Measurements from ENCODE around the gene MPI.
A peak's percentile ranks its signal among the peaks of the same experiment; 100 is the strongest.
"Not testable (repeated sequence)": the region's sequence is repeated elsewhere in the genome, so short reads cannot be mapped to it uniquely, and the experiment has no call there.

The MPI gene

DNA sequence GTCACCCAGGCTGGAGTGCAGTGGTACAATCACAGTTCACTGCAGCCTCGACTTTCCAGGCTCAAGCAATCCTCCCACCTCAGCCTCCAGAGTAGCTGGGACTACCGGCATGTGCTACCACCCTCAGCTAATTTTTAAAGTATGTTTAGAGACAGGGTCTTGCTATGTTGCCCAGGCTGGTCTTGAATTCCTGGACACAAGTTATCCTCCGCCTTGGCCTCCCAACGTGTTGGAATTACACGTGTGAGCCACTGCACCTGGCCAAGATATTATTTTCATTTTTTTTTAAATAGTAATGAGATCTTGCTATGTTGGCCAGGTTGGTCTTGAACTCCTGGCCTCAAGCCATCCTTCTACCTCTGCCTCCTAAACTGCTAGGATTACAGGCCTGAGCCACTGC is 4.4 kb upstream of the MPI start:
- no CpG with 5 or more reads among the region's 5 CpGs for WGBS, 2 donors (ENCODE audit: extremely low coverage in 2 of 2, insufficient read length in 2 of 2, insufficient replicate concordance in 1 of 2)
- no peak overlapping the region for H2BK5ac ChIP-seq (ENCODE audit: low read length)

GRCh38 chr15:74887537-74888193 is 2.2 kb upstream of the MPI start:
- not testable (repeated sequence) for H3K9ac ChIP-seq (ENCODE audit: low read depth, low read length, poor library complexity); H2BK5ac ChIP-seq (ENCODE audit: low read length); H2BK12ac ChIP-seq (ENCODE audit: low read length); H3K27ac ChIP-seq (replicated peaks; ENCODE audit: low read length); H3K4me1 ChIP-seq (ENCODE audit: control insufficient read depth in 2 of 2, insufficient read depth in 1 of 2, low read depth in 1 of 2, low read length in 2 of 2); H2AFZ ChIP-seq (ENCODE audit: low read length); H2BK15ac ChIP-seq (ENCODE audit: low read length); H3K4me3 ChIP-seq (ENCODE audit: low read length in 2 of 2); H3K4me2 ChIP-seq (ENCODE audit: insufficient read depth, low read length, poor library complexity, severe bottlenecking); H4K8ac ChIP-seq (ENCODE audit: low read depth, low read length); H3K14ac ChIP-seq (ENCODE audit: low read length); H3K9me3 ChIP-seq (replicated peaks in 1 of 2; ENCODE audit: control insufficient read depth in 2 of 2, insufficient read depth in 1 of 2, low read depth in 1 of 2, low read length in 2 of 2); H3K79me1 ChIP-seq (ENCODE audit: low read depth, low read length); DNase-seq (ENCODE audit: low spot score); H3K23ac ChIP-seq (ENCODE audit: low read depth, low read length, poor library complexity); H3K18ac ChIP-seq (ENCODE audit: low read length); H4K91ac ChIP-seq (ENCODE audit: low read depth, low read length, poor library complexity); H3K27me3 ChIP-seq (ENCODE audit: control insufficient read depth in 3 of 3, insufficient read depth in 3 of 3, low read depth in 1 of 3, low read length in 3 of 3); H2BK120ac ChIP-seq (ENCODE audit: low read depth, low read length); H2AK5ac ChIP-seq (ENCODE audit: low read depth, low read length); H3K4ac ChIP-seq (ENCODE audit: low read length)
- WGBS, 2 donors (ENCODE audit: extremely low coverage in 2 of 2, insufficient read length in 2 of 2, insufficient replicate concordance in 1 of 2), result no CpG with 5 or more reads among the region's 10 CpGs
- peaks cover 10 to 16% of the 10 kb centered on the region in 2 donors for H3K36me3 ChIP-seq (replicated peaks in 1 of 2; ENCODE audit: control insufficient read depth in 2 of 2, insufficient read depth in 2 of 2, low read length in 2 of 2)

More for the DNA sequence above, 4.4 kb upstream of the MPI start:
- Histone ChIP-seq H3K14ac (ENCODE audit: low read length) (no peak overlapping the region), H3K4ac (ENCODE audit: low read length) (no peak overlapping the region), H3K79me1 (ENCODE audit: low read depth, low read length) (no peaks in the 10 kb centered on the region), H4K91ac (ENCODE audit: low read depth, low read length, poor library complexity) (no peak overlapping the region), H3K27me3 (ENCODE audit: control insufficient read depth in 3 of 3, insufficient read depth in 3 of 3, low read depth in 1 of 3, low read length in 3 of 3) (no peaks in the 10 kb centered on the region), H2BK15ac (ENCODE audit: low read length) (no peak overlapping the region), H3K36me3 (replicated peaks in 1 of 2; ENCODE audit: control insufficient read depth in 2 of 2, insufficient read depth in 2 of 2, low read length in 2 of 2) (no peaks in the 10 kb centered on the region), H3K27ac (replicated peaks; ENCODE audit: low read length) (no peak overlapping the region), H2BK120ac (ENCODE audit: low read depth, low read length) (no peak overlapping the region), H3K4me1 (ENCODE audit: control insufficient read depth in 2 of 2, insufficient read depth in 1 of 2, low read depth in 1 of 2, low read length in 2 of 2) (peaks cover 7% of the 10 kb centered on the region in 2 donors), H2BK12ac (ENCODE audit: low read length) (no peak overlapping the region), H4K8ac (ENCODE audit: low read depth, low read length) (no peak overlapping the region), H2AK5ac (ENCODE audit: low read depth, low read length) (no peak overlapping the region), H3K4me2 (ENCODE audit: insufficient read depth, low read length, poor library complexity, severe bottlenecking) (no peak overlapping the region), H3K9me3 (replicated peaks in 1 of 2; ENCODE audit: control insufficient read depth in 2 of 2, insufficient read depth in 1 of 2, low read depth in 1 of 2, low read length in 2 of 2) (peaks cover 6 to 11% of the 10 kb centered on the region in 2 donors), H2AFZ (ENCODE audit: low read length) (no peak overlapping the region), H3K9ac (ENCODE audit: low read depth, low read length, poor library complexity) (no peak overlapping the region), H3K4me3 (ENCODE audit: low read length in 2 of 2) (no peak overlapping the region), H3K23ac (ENCODE audit: low read depth, low read length, poor library complexity) (no peak overlapping the region), H3K18ac (ENCODE audit: low read length) (no peak overlapping the region)
- no peak for DNase-seq (ENCODE audit: low spot score)

DNA sequence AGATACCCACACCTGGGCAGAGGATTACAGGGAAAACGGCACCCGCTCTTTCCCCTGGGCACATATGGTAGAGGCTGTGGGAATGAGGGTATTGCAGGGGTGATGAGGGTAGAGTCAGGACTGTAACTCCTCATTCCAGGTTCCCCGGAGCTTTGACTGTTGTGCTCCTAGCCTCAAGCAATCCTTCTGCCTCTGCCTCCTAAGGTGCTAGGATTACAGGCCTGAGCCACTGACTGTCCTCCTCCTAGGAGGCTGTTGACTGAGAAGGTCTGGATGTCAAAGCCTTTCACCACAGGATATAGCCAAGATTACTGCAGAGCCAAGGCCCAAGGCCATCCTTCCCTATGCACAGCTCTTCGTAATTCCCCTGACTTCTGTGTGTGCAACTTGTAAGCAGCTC is 1.1 kb upstream of the MPI start:
- no peak overlapping the region for H3K18ac ChIP-seq (ENCODE audit: low read length)
- no peaks in the 10 kb centered on the region for H3K27me3 ChIP-seq (ENCODE audit: control insufficient read depth in 3 of 3, insufficient read depth in 3 of 3, low read depth in 1 of 3, low read length in 3 of 3)
- peaks cover 19 to 27% of the 10 kb centered on the region in 2 donors for H3K36me3 ChIP-seq (replicated peaks in 1 of 2; ENCODE audit: control insufficient read depth in 2 of 2, insufficient read depth in 2 of 2, low read length in 2 of 2)
- no CpG with 5 or more reads among the region's 4 CpGs for WGBS, 2 donors (ENCODE audit: extremely low coverage in 2 of 2, insufficient read length in 2 of 2, insufficient replicate concordance in 1 of 2)
- DNase-seq (ENCODE audit: low spot score), result no peak
- H3K4ac ChIP-seq (ENCODE audit: low read length), result no peak overlapping the region
- H2BK5ac ChIP-seq (ENCODE audit: low read length), result no peak overlapping the region
- no peak overlapping the region for H2BK15ac ChIP-seq (ENCODE audit: low read length)
- H3K4me3 ChIP-seq (ENCODE audit: low read length in 2 of 2), result peak overlapping the region; percentile 51 to 67
- H2AFZ ChIP-seq (ENCODE audit: low read length), result peak overlapping the region; percentile 91
- peaks cover 7% of the 10 kb centered on the region in 2 donors for H3K4me1 ChIP-seq (ENCODE audit: control insufficient read depth in 2 of 2, insufficient read depth in 1 of 2, low read depth in 1 of 2, low read length in 2 of 2)
- no peak overlapping the region for H3K4me2 ChIP-seq (ENCODE audit: insufficient read depth, low read length, poor library complexity, severe bottlenecking)
- H2AK5ac ChIP-seq (ENCODE audit: low read depth, low read length), result no peak overlapping the region
- H3K27ac ChIP-seq (replicated peaks; ENCODE audit: low read length), result no peak overlapping the region
- peak overlapping the region; percentile 19 for H2BK120ac ChIP-seq (ENCODE audit: low read depth, low read length)
- H3K9ac ChIP-seq (ENCODE audit: low read depth, low read length, poor library complexity), result peak overlapping the region; percentile 45
- H4K8ac ChIP-seq (ENCODE audit: low read depth, low read length), result no peak overlapping the region
- peak overlapping the region; percentile 38 for H3K23ac ChIP-seq (ENCODE audit: low read depth, low read length, poor library complexity)
- no peak overlapping the region for H2BK12ac ChIP-seq (ENCODE audit: low read length)
- no peak overlapping the region for H3K14ac ChIP-seq (ENCODE audit: low read length)
- H3K79me1 ChIP-seq (ENCODE audit: low read depth, low read length), result no peaks in the 10 kb centered on the region
- no peaks in the 10 kb centered on the region for H3K9me3 ChIP-seq (replicated peaks in 1 of 2; ENCODE audit: control insufficient read depth in 2 of 2, insufficient read depth in 1 of 2, low read depth in 1 of 2, low read length in 2 of 2)
- H4K91ac ChIP-seq (ENCODE audit: low read depth, low read length, poor library complexity), result no peak overlapping the region

DNA sequence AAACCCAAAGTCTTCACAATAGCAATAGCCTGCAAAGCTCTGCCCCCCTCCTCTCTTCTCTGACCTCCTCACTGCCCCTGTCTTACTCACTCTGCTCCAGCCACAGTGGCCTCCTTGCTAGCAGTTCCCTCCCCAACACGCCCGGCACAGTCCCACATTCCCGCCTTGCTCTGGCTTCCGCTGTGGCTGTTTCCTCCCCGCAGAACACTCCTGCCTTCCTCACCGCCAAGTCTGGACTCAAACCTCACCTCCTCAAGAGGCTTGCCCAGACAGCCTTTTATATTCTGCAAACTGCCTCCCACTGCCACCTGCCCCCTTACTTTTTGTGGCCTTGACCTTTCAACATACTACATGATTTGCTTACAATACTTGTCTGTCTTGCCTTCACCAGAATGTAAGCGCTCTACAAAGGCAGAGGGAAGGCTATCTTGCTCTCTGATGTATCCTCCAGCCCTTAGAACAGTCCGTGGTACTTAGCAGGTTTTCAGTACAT is 406 bp upstream of the MPI start:
- Histone ChIP-seq H4K8ac (ENCODE audit: low read depth, low read length) (no peak overlapping the region), H3K36me3 (replicated peaks in 1 of 2; ENCODE audit: control insufficient read depth in 2 of 2, insufficient read depth in 2 of 2, low read length in 2 of 2) (peaks cover 19 to 27% of the 10 kb centered on the region in 2 donors), H3K14ac (ENCODE audit: low read length) (no peak overlapping the region), H3K4me3 (ENCODE audit: low read length in 2 of 2) (peak overlapping the region; percentile 67 to 70), H3K9ac (ENCODE audit: low read depth, low read length, poor library complexity) (no peak overlapping the region), H4K91ac (ENCODE audit: low read depth, low read length, poor library complexity) (no peak overlapping the region), H3K4ac (ENCODE audit: low read length) (no peak overlapping the region), H3K27ac (replicated peaks; ENCODE audit: low read length) (no peak overlapping the region), H3K18ac (ENCODE audit: low read length) (no peak overlapping the region), H2BK120ac (ENCODE audit: low read depth, low read length) (no peak overlapping the region), H3K4me1 (ENCODE audit: control insufficient read depth in 2 of 2, insufficient read depth in 1 of 2, low read depth in 1 of 2, low read length in 2 of 2) (peaks cover 7% of the 10 kb centered on the region in 2 donors), H3K79me1 (ENCODE audit: low read depth, low read length) (no peaks in the 10 kb centered on the region), H3K9me3 (replicated peaks in 1 of 2; ENCODE audit: control insufficient read depth in 2 of 2, insufficient read depth in 1 of 2, low read depth in 1 of 2, low read length in 2 of 2) (no peaks in the 10 kb centered on the region), H3K27me3 (ENCODE audit: control insufficient read depth in 3 of 3, insufficient read depth in 3 of 3, low read depth in 1 of 3, low read length in 3 of 3) (no peaks in the 10 kb centered on the region), H2BK5ac (ENCODE audit: low read length) (no peak overlapping the region), H2AFZ (ENCODE audit: low read length) (peak overlapping the region; percentile 91), H2AK5ac (ENCODE audit: low read depth, low read length) (no peak overlapping the region), H3K23ac (ENCODE audit: low read depth, low read length, poor library complexity) (no peak overlapping the region), H2BK12ac (ENCODE audit: low read length) (no peak overlapping the region), H2BK15ac (ENCODE audit: low read length) (no peak overlapping the region), H3K4me2 (ENCODE audit: insufficient read depth, low read length, poor library complexity, severe bottlenecking) (peak overlapping the region; percentile 92)
- DNase-seq (ENCODE audit: low spot score), result no peak
- no CpG with 5 or more reads among the region's 8 CpGs for WGBS, 2 donors (ENCODE audit: extremely low coverage in 2 of 2, insufficient read length in 2 of 2, insufficient replicate concordance in 1 of 2)

All from neuronal stem cell (in vitro differentiated cells).